Lower leg skin (tissue), 3 donors: ENCODE data around the gene CD151.

Source experiments
- CTCF ChIP-seq, 3 donors: fragments of 450-650 bp; IDR thresholded peaks; one replicate each; pipeline ENCODE4 v1.5.1; 2016; ENCODE audit warnings: antibody characterized with exemption in 3 of 3, mild to moderate bottlenecking in 3 of 3, moderate library complexity in 2 of 3
- POLR2A ChIP-seq, 2 donors: fragments of 450-650 bp; IDR thresholded peaks; one replicate each; pipeline ENCODE4 v1.6.1; 2016 to 2017; ENCODE audit warnings: antibody characterized with exemption in 2 of 2, mild to moderate bottlenecking in 1 of 2, moderate library complexity in 1 of 2

DNA sequence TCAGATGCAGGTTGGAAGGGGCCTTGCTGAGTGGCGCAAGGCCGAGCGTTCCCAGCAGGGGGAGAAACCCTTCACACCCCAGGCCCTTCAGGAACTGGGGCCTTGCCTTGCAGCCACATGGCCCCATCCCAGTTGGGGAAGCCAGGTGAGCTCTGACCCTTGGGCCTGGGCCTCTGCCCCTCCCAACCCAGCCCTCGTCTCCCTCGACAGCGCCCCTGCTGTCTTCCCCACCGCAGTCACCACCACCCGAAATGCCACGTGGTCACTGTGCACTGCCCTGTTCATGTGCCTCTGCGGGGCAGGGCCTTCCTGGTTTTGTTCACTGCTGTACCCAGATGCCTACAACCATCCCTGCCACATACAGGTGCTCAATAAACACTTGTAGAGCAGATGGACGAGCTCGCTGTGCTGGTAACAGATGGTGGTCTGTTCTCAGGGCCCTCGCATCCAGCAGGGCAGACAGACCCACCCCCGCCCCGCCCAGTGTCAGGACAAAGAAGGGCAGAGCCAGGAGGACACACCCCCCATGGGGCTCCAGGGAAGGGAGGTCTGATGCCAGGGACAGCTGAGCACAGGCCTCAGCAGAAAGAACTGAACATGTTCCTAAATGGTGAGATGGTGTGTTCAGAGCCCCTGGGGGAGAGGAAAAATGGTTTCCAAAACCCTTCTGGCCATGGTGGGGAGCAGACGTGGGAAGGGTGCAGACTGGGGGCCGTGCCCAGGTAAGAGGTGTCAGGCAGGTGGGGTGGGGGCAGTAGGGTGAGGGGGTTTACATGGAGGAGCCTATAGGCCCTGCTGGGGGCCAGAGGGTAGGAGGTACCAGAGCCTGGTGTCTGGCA lies 5.9 kb downstream of the CD151 start:
- TF ChIP-seq POLR2A (IDR thresholded peaks at IDR 0.05) = no peak
- peak in 1 of 3 donors; percentile 13 for TF ChIP-seq CTCF (IDR thresholded peaks at IDR 0.05)
